Right lobe of liver (tissue), 4 donors: ENCODE data around the gene TDRKH.

Source experiments
- CTCF ChIP-seq, 4 donors: fragments of 200-600 bp in 3 of 4; fragments of 450-650 bp in 1 of 4; IDR thresholded peaks; one replicate each; pipeline versions ENCODE4 v1.5.1 to v1.8.0; 2016 to 2022; ENCODE audit warnings: antibody characterized with exemption in 4 of 4, mild to moderate bottlenecking in 2 of 4
- POLR2A ChIP-seq: fragments of 450-650 bp; IDR thresholded peaks from one replicate; pipeline ENCODE4 v1.6.1; 2017; ENCODE audit warnings: antibody characterized with exemption, mild to moderate bottlenecking
- donor health status: DM: no; HTN: no; CAD: no.
- donor health status: DM: no; HTN: no; CAD: no.
- donor health status: DM: no; HTN: yes; CAD: no.

- TF ChIP-seq CTCF (IDR thresholded peaks at IDR 0.05) (no peak), POLR2A (no peak)
Measured at GRCh38 chr1:151799179-151800022, 9.1 kb upstream of the TDRKH start.
